Measurements from ENCODE around the gene PSMA3. TPM values are rescaled to one million over a fixed set of nuclear protein-coding genes. Genes with fewer than 3 reads are reported as not detected.

The PSMA3 gene
- total RNA-seq, 4 donors from 2014 or later = 98.6 to 151 (median 131) TPM

GRCh38 chr14:58287607-58288042 lies 43.0 kb downstream of the PSMA3 start:
- peak overlapping the region in 1 of 3 donors; percentile 31 for H3K27ac ChIP-seq
- peaks cover 10 to 11% of the 10 kb centered on the region in 2 donors for H3K4me1 ChIP-seq
- no peak for TF ChIP-seq POLR2A (IDR thresholded peaks at IDR 0.05)
- TF ChIP-seq CTCF (IDR thresholded peaks at IDR 0.05) = no peak
- 25 to 39% methylated on average over 3 of the region's 3 CpGs for WGBS, 2 donors
- intact Hi-C loops (cut with DNase I) = no loop called here
- no peak for DNase-seq
- peaks cover 35 to 38% of the 10 kb centered on the region in 2 donors for H3K36me3 ChIP-seq
- H3K27me3 ChIP-seq = no peaks in the 10 kb centered on the region
- H3K9me3 ChIP-seq = no peaks in the 10 kb centered on the region
- no peak overlapping the region for H3K4me3 ChIP-seq (replicated peaks in 1 of 3)

GRCh38 chr14:58288106-58288792 lies 43.6 kb downstream of the PSMA3 start:
- Histone ChIP-seq H3K27ac (no peak overlapping the region), H3K9me3 (no peaks in the 10 kb centered on the region), H3K36me3 (peaks cover 35 to 43% of the 10 kb centered on the region in 2 donors), H3K27me3 (no peaks in the 10 kb centered on the region), H3K4me1 (peaks cover 8 to 10% of the 10 kb centered on the region in 2 donors), H3K4me3 (replicated peaks in 1 of 3) (no peak overlapping the region)
- no peak for DNase-seq
- intact Hi-C loops (cut with DNase I) = no loop called here
- TF ChIP-seq POLR2A (IDR thresholded peaks at IDR 0.05) (no peak), CTCF (IDR thresholded peaks at IDR 0.05) (no peak)
- 62 to 63% methylated on average over 3 of the region's 3 CpGs for WGBS, 2 donors

GRCh38 chr14:58291646-58292045 lies 47.0 kb downstream of the PSMA3 start:
- DNase-seq = no peak
- TF ChIP-seq CTCF (IDR thresholded peaks at IDR 0.05) = no peak
- no peak for TF ChIP-seq POLR2A (IDR thresholded peaks at IDR 0.05)
- peaks cover 12 to 20% of the 10 kb centered on the region in 2 donors for H3K4me1 ChIP-seq
- 79 to 80% methylated on average over 5 of the region's 5 CpGs for WGBS, 2 donors
- H3K4me3 ChIP-seq (replicated peaks in 1 of 3) = no peak overlapping the region
- no peak overlapping the region for H3K27ac ChIP-seq
- no peaks in the 10 kb centered on the region for H3K9me3 ChIP-seq
- H3K27me3 ChIP-seq = no peaks in the 10 kb centered on the region
- intact Hi-C loops (cut with DNase I) = no loop called here
- H3K36me3 ChIP-seq = peaks cover 19 to 26% of the 10 kb centered on the region in 2 donors

- DNase-seq = no peak
- Histone ChIP-seq H3K36me3 (peaks cover 19 to 26% of the 10 kb centered on the region in 2 donors), H3K27ac (no peak overlapping the region), H3K9me3 (no peaks in the 10 kb centered on the region), H3K4me1 (peaks cover 12 to 20% of the 10 kb centered on the region in 2 donors), H3K27me3 (no peaks in the 10 kb centered on the region), H3K4me3 (replicated peaks in 1 of 3) (no peak overlapping the region)
- intact Hi-C loops (cut with DNase I) = no loop called here
- no peak for TF ChIP-seq CTCF (IDR thresholded peaks at IDR 0.05)
- WGBS, 2 donors = 84 to 87% methylated on average over 3 of the region's 3 CpGs
Observed at GRCh38 chr14:58292187-58292586, 47.5 kb downstream of the PSMA3 start.

GRCh38 chr14:58294201-58294600 lies 49.6 kb downstream of the PSMA3 start:
- Histone ChIP-seq H3K27me3 (no peaks in the 10 kb centered on the region), H3K27ac (no peak overlapping the region), H3K36me3 (peaks cover 19 to 26% of the 10 kb centered on the region in 2 donors), H3K4me3 (replicated peaks in 1 of 3) (no peak overlapping the region), H3K9me3 (no peaks in the 10 kb centered on the region), H3K4me1 (peaks cover 4 to 12% of the 10 kb centered on the region in 2 donors)
- intact Hi-C loops (cut with DNase I) = no loop called here
- no peak for TF ChIP-seq CTCF (IDR thresholded peaks at IDR 0.05)
- WGBS, 2 donors = 96 to 97% methylated on average over 7 of the region's 7 CpGs
- no peak for DNase-seq
